ENCODE measurements around the gene MYO7B.

The MYO7B gene

DNA sequence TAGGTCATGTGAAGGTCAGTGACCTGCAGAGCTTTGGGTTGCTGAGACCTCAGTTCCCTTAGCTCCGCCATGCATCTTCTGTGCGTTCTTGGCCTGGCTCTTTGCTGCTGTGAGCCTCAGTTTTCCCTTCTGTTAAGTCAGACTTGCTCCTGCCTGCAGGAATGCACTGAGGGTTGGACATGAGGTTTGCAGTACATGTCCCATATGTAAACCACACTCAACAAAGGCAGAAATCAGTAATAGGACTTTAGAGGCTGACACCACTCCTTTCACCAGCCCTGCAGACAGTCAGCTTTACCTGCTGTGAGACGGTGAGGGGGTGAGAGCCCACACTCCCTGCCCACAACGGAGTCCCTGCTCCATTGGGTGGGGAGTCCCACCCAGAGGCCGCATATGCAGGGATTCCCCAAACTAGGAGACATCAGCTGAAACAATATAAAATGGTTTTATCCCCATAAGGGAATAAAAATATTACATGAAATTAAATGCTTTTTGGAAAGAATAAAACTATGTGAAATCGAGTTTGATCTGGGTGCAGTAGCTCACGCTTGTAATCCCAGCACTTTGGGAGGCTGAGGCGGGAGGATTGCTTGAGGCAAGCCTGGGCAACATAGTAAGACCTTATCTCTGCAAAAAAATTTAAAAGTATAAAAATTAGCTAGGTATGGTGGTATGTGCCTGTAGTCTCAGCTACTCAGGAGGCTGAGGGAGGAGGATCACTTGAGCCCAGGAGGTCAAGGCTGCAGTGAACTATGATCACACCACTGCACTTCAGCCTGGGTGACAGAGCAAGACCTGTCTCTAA is 55.1 kb downstream of the MYO7B start:
- DNase-seq = no peak

DNA sequence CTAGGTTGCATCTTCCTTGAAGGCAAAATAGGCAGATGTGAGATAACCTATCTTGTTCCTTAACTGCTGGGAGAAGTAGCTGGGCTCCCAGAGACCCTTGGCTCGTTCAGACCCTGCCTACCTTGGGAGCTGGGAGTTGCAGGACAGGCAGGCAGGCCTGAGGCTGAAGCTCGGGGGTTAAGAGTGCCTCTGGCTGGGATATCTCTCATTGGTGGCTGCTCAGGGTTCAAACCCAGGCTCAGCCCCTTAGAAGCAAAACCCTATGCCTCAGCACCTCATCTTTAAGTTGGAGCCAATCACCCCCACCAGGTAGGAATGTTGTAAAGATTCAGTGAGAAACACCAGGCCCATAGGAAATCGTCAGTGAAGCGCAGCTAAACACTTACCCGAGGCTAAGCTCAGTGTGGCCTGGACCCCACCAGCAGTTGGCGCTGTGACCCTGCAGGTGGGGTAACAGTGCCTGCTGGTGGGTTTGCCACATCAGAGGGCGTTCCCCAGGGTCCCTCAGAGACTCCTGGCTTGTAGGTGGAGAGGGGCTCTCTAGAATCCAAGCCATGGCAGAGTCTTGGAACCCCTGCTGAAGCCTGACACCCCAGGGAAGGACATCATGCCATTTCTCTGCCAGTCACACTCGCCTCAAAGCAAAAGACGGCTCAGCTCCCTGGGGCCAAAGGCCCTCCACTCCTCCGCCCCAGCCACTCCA is 55.9 kb downstream of the MYO7B start:
- DNase-seq = peak; percentile 88

DNA sequence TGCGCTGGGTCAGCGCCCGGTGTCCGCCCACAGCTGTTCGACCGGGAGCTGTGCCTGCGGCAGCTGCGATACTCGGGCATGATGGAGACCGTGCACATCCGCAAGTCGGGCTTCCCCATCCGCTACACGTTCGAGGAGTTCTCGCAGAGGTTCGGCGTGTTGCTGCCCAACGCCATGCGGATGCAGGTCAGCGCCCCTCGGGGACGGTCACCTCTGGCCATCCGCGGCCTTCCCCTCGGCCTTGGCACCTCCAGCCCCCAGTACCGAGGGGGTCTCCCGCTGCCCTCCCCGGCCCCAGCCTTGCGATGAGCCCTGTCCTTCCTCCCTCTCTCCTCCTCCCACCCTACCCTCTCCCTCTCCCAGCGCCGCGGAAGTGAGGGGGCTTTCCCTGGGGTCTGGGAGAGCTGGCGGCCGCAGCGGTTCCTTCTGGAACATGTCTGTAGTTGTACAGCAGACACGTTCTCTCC is 57.3 kb downstream of the MYO7B start:
- no peak for DNase-seq

DNA sequence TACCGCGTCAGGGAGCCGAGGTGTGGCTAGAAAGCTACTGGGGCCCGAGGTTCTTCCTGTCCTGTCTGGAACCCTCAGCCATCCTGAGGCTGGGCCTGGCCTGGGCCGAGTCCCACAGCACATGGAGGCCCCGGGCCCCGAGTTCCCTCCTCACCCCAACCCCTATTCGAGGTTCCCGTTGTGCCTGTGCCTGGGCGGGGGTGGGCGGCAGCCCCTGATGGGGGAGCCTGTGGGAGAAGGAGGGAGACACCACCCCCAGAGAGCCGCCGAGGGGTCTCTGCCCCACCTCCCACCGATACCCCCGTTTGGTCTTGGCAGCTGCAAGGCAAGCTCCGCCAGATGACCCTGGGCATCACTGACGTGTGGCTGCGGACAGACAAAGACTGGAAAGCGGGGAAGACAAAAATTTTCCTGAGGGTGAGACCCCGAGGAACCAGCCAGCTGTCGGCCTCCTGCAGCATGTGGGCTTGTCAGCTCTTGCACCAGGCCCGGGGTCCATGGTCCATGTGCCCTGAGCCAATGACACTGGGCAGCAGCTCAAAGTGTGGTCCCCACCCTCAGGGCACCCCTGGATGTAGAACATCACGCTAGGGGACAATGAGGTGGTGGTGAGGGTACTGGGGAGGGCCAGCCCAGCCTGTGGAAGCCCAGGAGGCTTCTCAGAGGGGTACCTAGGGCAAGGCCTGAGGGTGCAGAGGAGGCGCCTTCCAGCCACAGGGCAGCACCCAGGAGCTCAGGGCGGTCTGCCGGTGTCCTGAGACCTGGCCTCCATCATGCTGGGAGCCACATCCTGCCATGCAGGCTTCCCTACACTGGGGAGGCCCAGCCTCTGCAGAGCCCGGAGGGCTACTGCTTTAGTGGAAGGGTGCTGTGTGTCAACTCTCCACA is 58.0 kb downstream of the MYO7B start:
- DNase-seq = no peak

DNA sequence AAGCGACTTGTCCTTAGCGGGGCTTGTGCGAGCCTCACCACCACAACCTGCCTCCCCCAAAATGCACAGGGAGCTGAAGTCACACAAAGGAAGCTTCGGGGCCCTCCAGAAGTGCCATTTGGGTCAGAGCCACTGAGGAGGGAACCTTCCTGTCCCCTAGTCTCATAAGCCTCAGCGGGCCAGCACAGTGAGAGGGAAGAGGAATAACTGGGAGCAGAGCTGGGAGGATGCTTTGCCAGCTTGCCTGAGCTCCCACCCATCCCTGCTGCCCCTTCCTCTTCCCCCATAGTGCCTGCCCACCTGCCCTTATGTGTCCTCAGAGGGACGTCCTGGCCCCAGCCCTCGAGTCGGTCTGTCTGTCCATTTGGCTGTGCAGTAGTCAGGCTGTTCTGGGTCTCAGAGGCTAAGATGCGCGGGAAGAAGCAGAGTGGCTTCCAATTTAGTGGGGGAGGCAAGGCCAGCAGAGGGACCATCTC is 58.7 kb downstream of the MYO7B start:
- no peak for DNase-seq

DNA sequence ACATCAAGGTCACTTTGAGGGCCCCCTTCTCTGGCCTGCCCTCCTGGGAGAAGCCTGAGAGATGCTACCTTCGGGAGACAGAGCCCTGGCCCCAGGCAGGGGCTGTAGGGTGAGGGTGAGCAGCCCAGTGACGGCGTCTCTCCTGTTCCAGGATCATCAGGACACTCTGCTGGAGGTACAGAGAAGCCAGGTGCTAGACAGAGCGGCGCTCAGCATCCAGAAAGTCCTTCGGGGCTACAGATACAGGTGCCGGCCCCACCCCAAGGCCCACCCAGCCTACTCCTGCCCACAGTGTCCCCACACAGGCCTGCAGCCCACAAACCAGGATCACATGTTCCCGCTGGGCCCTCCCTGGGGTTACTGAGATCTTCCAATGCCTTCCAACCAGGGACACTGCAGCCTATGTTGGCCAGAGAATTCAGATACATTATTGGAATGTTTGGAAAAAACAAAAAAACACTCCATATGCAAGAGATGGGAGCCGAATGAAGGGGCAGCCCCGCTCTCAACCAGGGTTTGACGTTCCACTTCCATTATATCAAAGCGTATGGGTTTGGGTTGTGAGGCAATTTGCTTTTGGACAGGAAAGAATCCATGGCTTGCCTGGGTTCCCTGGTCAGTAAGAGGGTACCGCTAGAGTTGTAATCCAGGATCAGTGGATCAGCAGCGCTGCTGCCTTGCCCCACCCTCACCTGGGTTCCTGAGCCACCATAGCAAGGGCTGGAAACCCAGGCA is 61.0 kb downstream of the MYO7B start:
- no peak for DNase-seq

DNA sequence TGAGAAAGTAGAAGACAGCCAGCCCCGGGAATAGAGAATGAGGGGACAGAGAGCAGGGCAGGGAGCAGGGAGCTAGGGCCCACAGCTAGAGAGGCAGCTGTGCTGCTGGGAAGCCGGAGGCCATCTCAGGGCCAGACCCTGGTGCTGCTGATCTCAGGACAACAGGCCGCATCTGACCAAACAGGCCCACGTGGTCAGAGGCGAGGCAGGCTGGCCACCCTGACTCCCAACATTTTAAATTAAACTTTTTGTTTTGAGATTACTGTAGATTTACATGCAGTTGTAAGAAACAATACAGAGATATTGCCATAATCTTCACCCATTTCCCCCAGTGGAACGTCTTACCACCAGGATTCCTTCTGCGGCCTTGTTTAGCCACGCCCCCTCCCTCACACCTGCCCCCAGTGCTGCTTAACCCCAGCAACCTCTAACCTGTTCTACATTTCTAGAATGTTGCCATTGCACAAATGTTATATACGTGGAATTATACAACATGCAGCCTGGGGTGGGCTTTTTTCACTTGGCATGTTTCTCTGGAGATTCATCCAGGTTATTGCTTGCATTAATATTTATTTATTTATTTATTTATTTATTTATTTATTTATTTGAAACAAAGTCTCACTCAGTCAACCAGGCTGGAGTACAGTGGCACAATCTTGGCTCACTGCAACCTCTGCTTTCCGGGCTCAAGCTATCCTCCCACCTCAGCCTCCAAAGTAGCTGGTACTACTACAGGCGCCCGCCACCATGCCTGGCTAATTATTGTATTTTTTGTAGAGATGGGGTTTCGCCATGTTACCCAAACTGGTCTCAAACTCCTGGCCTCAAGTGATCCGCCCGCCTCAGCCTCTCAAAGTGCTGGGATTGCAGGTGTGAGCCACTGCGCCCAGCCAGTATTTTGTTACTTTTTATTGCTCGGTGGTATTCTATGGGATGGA is 61.8 kb downstream of the MYO7B start:
- no peak for DNase-seq

DNA sequence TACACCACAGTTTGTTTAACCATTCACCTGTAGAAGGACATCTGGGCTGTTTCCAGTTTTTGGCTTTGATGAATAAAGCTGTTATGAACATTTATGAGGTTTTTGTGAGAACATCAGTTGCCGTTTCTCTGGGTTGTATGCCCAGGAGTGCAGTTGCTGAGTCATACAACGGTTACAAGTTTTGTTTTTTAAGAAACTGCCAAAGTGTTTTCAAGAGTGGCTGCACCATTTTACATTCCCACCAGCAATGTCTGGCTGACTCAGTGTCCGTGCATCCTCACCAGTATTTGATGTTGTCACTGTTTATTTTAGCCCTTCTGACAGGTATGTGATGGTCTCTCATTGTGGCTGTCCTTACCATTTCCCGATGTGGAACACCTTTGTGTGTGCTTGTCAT is 62.5 kb downstream of the MYO7B start:
- no peak for DNase-seq

DNA sequence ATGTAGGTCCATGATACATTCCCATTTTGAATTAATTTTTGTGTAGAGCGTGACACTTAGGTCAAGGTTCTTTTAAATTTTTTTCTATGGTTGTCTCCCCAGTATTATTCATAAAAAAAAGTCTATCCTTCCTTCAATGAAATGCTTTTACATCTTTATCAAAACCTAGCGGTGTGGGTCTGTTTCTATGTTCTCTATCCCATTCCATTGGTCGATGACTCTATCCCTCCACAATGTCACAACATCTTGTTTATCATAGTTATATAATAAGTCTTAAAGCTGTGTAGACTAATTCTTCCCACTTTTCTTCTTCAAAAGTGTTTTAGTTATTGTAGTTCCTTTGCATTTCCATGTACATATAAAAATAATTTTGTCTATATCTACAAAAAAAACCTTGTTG is 63.2 kb downstream of the MYO7B start:
- no peak for DNase-seq

DNA sequence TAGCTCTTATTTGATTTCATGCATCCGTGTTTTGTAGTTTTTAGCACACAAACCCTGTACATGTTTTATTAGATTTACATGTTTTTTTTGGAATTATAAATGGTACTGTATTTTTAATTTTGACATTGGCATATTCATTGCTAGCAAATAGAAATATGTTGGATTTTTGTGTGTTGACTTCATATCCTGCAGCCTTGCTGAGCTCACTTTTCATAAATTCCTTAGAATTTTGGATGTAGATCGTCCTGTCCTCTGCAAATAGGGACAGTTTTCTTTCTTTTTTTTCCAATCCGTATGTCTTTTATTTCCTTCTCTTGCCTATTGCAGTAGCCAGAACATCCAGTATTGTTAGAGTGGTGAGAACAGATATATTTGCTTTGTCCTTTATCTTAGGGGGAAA is 63.7 kb downstream of the MYO7B start:
- DNase-seq = no peak

DNA sequence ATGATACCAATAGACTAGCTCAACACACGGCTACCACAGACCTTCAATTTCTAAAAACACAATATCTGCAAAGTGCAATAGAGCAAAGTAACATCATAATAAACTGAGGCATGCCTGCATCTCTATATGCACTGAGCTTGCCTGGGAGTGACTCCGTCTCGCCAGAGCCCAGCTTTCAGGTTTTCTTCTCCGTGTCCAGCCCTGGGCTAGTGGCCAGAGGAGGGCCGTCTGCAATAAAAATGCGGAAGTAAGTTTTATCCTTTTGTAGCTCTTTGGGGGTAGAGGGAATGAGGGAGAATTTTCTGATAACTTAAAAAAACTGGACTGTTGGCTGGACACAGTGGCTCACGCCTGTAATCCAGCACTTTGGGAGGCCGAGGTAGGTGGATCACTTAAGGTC is 69.5 kb downstream of the MYO7B start:
- no peak for DNase-seq

DNA sequence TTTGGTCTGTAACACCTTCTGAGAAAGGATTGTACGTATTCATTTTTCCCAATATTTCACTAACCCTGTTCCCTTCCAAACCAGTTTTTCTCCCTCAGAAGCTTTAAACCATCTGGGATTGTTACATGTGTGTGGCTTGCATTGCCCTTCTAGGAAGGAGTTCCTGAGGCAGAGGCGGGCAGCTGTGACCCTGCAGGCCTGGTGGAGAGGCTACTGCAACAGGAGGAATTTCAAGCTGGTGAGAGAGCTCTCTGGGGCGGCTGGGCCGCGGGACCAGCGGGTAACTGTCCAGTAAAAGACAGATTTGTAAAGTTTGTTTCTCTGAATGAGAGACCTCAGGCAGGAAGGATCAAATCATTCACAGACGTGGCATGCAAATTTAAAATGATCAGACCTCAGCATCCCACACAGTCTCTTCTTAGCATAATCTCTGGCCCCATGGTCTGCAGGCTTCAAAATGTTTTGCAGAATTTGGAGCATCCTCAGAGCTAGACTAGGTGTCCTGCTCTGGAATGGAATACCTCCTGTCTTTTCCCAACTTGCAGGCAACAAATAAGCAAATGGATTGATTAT is 70.3 kb downstream of the MYO7B start:
- no peak for DNase-seq

DNA sequence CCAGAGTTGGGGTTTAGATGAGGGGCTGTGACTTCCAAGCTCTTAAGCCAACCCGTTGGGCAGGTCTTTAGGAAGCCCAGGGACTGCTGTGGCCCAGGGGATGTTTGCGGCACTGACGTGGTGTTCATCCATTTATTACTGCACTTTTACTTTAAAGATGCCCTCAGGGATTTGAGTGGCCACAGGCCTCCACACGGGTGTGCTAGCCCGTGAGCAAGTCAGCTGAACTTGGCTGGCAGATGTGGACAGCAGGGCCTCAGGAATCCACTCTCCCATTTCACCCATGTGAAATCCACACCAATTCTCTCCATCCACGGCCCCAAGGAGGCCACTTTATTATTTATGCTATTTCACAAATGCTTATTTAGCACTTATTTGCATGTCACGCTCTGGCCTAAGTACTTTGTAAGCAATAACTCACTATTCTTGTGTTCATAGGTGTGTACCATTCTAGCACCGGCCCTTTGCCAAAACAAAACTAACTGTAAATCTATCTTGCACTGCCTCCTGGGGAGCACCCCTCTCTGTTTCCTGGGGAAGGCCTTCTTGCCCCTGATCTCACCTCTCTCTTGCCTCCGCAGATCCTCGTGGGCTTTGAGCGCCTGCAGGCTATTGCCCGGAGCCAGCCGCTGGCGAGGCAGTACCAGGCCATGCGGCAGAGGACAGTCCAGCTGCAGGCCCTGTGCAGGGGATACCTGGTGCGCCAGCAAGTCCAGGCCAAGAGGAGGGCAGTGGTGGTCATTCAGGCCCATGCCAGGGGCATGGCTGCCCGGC is 71.3 kb downstream of the MYO7B start:
- no peak for DNase-seq

DNA sequence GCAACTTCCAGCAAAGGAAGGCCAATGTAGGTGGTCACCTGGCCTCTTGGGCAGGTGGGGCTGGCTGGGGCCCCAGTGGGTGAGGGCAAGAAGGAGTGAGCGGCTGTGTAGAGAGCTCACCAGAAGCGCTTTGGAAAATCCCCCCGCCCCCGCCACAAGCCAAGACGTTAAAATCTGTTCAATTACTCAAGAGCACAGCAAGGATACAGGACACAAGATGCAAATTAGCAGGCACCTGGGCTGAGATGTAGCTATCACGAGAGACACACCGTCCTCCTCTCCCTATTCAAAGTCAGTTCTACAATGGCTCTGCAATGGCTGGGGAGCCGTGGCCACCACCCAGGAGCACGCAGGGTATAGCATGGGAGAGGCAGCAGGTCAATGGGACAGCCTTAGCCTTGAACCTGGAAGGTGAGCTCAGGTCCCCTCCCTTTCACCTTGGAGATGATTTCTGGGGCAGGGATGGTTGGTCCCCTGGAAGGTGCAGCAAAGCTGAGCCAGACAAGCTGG is 72.0 kb downstream of the MYO7B start:
- DNase-seq = no peak

DNA sequence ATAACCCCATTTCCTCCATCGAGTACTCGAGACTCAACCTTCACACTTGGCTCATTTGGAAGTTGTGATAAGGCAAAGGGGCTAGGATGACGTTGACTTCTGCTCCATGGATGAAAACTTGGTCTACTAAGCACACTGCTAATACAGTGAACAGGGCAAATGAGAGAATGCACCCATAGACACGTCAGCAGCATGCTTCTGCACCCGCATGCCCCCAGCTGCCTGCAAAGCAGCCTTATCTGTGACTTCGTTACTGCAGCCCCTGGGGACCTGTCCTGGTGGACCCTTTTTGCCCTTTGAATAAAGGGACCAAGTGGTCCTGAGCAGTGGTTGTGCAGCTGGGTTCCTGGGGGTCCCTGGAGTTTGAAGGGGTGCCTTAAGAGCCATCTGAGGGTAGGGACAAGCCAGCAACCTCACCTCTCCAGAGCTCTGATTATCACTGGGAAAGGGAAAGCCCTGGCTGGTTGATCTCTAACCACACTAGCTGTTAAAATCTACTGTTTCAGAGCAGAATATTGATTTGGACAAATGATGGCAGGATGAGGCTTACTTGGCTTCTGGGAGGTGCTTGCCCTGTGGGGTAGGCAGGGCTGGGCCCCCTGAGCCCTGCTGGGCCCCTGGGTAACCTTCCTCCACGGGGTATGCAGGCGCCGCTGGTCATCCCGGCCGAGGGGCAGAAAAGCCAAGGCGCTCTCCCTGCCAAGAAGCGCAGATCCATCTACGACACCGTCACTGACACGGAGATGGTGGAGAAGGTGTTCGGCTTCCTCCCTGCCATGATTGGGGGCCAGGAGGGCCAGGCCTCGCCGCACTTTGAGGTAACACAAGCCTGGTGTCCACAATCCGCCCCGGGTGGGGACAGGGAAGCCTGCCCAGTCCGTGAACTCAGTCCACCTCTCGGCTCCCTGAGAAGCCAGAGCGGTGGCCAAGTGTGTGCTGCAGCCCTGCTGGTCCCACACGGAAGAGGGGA is 72.9 kb downstream of the MYO7B start:
- DNase-seq = no peak

DNA sequence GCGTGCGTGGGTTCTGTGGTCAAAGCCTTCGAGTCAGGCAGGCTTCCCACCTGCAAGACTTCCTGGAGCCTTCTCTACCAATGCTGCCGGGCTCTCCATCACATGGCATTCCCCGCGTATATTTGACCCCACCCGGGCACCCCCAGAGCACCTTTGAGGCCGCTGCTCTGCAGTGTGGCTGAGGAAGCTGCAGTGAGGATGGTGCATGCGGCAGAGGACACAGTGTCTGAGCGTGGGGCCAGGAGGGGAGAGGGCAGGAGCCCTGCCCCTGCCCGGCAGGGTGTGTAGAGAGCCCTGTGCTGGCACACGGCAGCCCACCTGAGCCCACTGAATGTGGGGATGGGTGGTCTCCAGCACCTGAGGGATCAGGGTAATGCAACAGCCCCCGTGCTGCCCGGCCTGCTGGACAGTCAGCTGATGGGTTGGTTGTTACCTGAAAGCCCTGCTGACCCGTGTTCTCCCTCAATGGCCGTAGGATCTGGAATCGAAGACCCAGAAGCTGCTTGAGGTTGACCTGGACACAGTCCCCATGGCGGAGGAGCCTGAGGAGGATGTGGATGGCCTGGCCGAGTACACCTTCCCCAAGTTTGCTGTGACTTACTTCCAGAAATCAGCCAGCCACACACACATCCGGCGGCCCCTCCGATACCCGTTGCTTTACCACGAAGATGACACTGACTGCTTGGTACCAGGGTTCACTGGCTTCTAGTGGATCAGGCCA is 73.7 kb downstream of the MYO7B start:
- no peak for DNase-seq

DNA sequence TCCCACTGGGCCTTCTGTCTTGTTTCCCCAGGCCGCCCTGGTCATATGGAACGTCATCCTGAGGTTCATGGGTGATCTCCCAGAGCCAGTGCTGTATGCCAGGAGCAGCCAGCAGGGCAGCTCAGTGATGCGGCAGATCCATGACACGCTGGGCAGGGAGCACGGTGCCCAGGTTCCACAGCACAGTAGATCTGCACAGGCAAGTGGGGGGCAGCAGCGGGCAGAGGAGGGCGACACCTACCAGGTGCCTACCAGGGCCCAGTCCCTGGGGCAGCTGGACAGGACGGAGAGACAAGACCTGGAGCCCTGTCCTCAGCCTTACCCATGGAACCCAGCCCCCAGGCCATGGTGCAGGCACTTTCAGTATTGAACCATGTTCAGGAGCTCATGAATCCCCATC is 74.3 kb downstream of the MYO7B start:
- no peak for DNase-seq

DNA sequence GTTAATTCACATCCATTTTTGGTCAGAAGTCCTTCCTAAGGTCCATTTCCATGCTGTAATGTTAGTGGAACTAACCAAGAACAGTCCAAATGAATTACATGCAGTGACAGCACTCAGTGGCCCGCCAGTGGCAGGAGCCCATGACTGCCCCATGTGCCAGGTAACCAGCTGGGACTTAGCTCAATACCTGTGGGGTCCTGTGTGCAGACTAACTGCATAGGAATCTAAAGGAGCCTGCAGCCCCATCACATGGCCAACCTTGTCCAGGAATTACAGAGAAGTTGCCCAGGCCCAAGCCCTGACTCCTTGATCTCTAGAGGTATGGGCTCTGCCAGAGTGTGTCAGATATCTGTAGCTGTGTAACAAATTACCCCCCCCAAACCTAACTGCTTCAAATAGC is 75.1 kb downstream of the MYO7B start:
- no peak for DNase-seq

Measured in NCI-H82 (cell line).